ENCODE measurements around the gene TBCC.
A peak's percentile ranks its signal among the peaks of the same experiment; 100 is the strongest.

Gene TBCC

GRCh38 chr6:42720739-42721138, 25.2 kb downstream of the TBCC start:
- no peak overlapping the region for H3K4me3 ChIP-seq (ENCODE audit: low read length)
- TF ChIP-seq CTCF (IDR thresholded peaks at IDR 0.05; ENCODE audit: insufficient read depth, low read depth, low read length, missing control alignments): no peak
- peak; percentile 66 for DNase-seq (ENCODE audit: low read depth)

GRCh38 chr6:42715871-42716270, 30.0 kb downstream of the TBCC start:
- no peak for DNase-seq (ENCODE audit: low read depth)
- TF ChIP-seq CTCF (IDR thresholded peaks at IDR 0.05; ENCODE audit: insufficient read depth, low read depth, low read length, missing control alignments): no peak
- H3K4me3 ChIP-seq (ENCODE audit: low read length): no peak overlapping the region

GRCh38 chr6:42714098-42714761, 31.7 kb downstream of the TBCC start:
- DNase-seq (ENCODE audit: low read depth): peak; percentile 44
- no peak for TF ChIP-seq CTCF (IDR thresholded peaks at IDR 0.05; ENCODE audit: insufficient read depth, low read depth, low read length, missing control alignments)
- H3K4me3 ChIP-seq (ENCODE audit: low read length): no peak overlapping the region

GRCh38 chr6:42711930-42712329, 34.0 kb downstream of the TBCC start:
- no peak for DNase-seq (ENCODE audit: low read depth)
- TF ChIP-seq CTCF (IDR thresholded peaks at IDR 0.05; ENCODE audit: insufficient read depth, low read depth, low read length, missing control alignments): no peak
- no peak overlapping the region for H3K4me3 ChIP-seq (ENCODE audit: low read length)

- DNase-seq (ENCODE audit: low read depth): no peak
- no peak for TF ChIP-seq CTCF (IDR thresholded peaks at IDR 0.05; ENCODE audit: insufficient read depth, low read depth, low read length, missing control alignments)
- H3K4me3 ChIP-seq (ENCODE audit: low read length): no peak overlapping the region
Observed at GRCh38 chr6:42710316-42710715, 35.6 kb downstream of the TBCC start.

- no peak for TF ChIP-seq CTCF (IDR thresholded peaks at IDR 0.05; ENCODE audit: insufficient read depth, low read depth, low read length, missing control alignments)
- H3K4me3 ChIP-seq (ENCODE audit: low read length): no peak overlapping the region
- DNase-seq (ENCODE audit: low read depth): no peak
Observed at GRCh38 chr6:42709871-42710270, 36.0 kb downstream of the TBCC start.

- DNase-seq (ENCODE audit: low read depth): no peak
- no peak overlapping the region for H3K4me3 ChIP-seq (ENCODE audit: low read length)
- no peak for TF ChIP-seq CTCF (IDR thresholded peaks at IDR 0.05; ENCODE audit: insufficient read depth, low read depth, low read length, missing control alignments)
Observed at GRCh38 chr6:42708096-42708495, 37.8 kb downstream of the TBCC start.
